KMS-11 (cell line): ENCODE measurements around the gene TTC39A.

Experiments
- H2AFZ ChIP-seq: fragments of 200-600 bp; sonication (generic); 2 replicates; pipeline ENCODE4 v1.6.1; 2016; ENCODE audit warnings: antibody characterized with exemption, mixed run types, low read depth
- H3K27ac ChIP-seq: fragments of 200-600 bp; sonication (generic); 2 replicates; pipeline ENCODE4 v1.6.1; 2016; ENCODE audit warnings: mild to moderate bottlenecking, mixed run types
- H3K27me3 ChIP-seq: fragments of 200-600 bp; sonication (generic); 2 replicates; pipeline ENCODE4 v1.6.1; 2017; ENCODE audit warnings: mild to moderate bottlenecking, low read depth, mixed run types, moderate library complexity; ENCODE audit not compliant: insufficient read depth
- H3K36me3 ChIP-seq: fragments of 200-600 bp; sonication (generic); 2 replicates; pipeline ENCODE4 v1.6.1; 2017; ENCODE audit warnings: mild to moderate bottlenecking, mixed run types; ENCODE audit not compliant: insufficient read depth
- H3K4me1 ChIP-seq: fragments of 200-600 bp; sonication (generic); 2 replicates; pipeline ENCODE4 v1.6.1; 2016; ENCODE audit warnings: mild to moderate bottlenecking, low read depth, mixed run types; ENCODE audit not compliant: poor library complexity, severe bottlenecking
- H3K4me2 ChIP-seq: fragments of 200-600 bp; sonication (generic); 2 replicates; pipeline ENCODE4 v1.7.0; 2016; ENCODE audit warnings: mild to moderate bottlenecking, mixed run types
- H3K4me3 ChIP-seq: fragments of 200-600 bp; sonication (generic); IDR thresholded peaks from 2 replicates; pipeline ENCODE4 v1.6.1; 2017; ENCODE audit warnings: low read depth, low read length, mixed read lengths; ENCODE audit not compliant: insufficient read depth
- H3K79me2 ChIP-seq: fragments of 200-600 bp; sonication (generic); 2 replicates; pipeline ENCODE4 v1.6.1; 2016; ENCODE audit warnings: low read depth, mixed run types; ENCODE audit not compliant: insufficient read depth
- H3K9ac ChIP-seq: fragments of 200-600 bp; sonication (generic); 2 replicates; pipeline ENCODE4 v1.6.1; 2016; ENCODE audit warnings: mild to moderate bottlenecking, mixed run types
- H4K20me1 ChIP-seq: fragments of 200-600 bp; sonication (generic); 2 replicates; pipeline ENCODE4 v1.6.1; 2016; ENCODE audit warnings: mild to moderate bottlenecking, mixed run types; ENCODE audit not compliant: insufficient read depth
- CTCF ChIP-seq: fragments of 200-600 bp; sonication (generic); conservative IDR thresholded peaks from 2 replicates; pipeline ENCODE4 v1.6.1; 2017; ENCODE audit warnings: low read depth, mild to moderate bottlenecking, antibody characterized with exemption, low read length, moderate library complexity, mixed read lengths

TTC39A gene

GRCh38 chr1:51369171-51369570, 38.8 kb upstream of the TTC39A start:
- Histone ChIP-seq H3K27ac (no peak overlapping the region), H3K27me3 (no peaks in the 10 kb centered on the region), H3K36me3 (no peaks in the 10 kb centered on the region), H3K79me2 (no peaks in the 10 kb centered on the region), H3K4me1 (no peaks in the 10 kb centered on the region), H4K20me1 (no peaks in the 10 kb centered on the region), H2AFZ (no peak overlapping the region), H3K4me3 (no peak overlapping the region), H3K9ac (no peak overlapping the region), H3K4me2 (no peak overlapping the region)
- TF ChIP-seq CTCF: no peak

GRCh38 chr1:51365774-51366173, 35.4 kb upstream of the TTC39A start:
- Histone ChIP-seq H4K20me1 (no peaks in the 10 kb centered on the region), H3K27me3 (no peaks in the 10 kb centered on the region), H3K4me3 (no peak overlapping the region), H2AFZ (no peak overlapping the region), H3K27ac (no peak overlapping the region), H3K4me1 (no peaks in the 10 kb centered on the region), H3K4me2 (no peak overlapping the region), H3K9ac (no peak overlapping the region), H3K36me3 (no peaks in the 10 kb centered on the region), H3K79me2 (no peaks in the 10 kb centered on the region)
- no peak for TF ChIP-seq CTCF

- Histone ChIP-seq H3K9ac (no peak overlapping the region), H3K27me3 (no peaks in the 10 kb centered on the region), H3K36me3 (no peaks in the 10 kb centered on the region), H3K27ac (no peak overlapping the region), H3K4me2 (no peak overlapping the region), H4K20me1 (no peaks in the 10 kb centered on the region), H3K4me1 (no peaks in the 10 kb centered on the region), H3K4me3 (no peak overlapping the region), H2AFZ (no peak overlapping the region), H3K79me2 (no peaks in the 10 kb centered on the region)
- TF ChIP-seq CTCF: no peak
Measured at GRCh38 chr1:51359879-51360278, 29.5 kb upstream of the TTC39A start.

- Histone ChIP-seq H3K27ac (no peak overlapping the region), H3K4me1 (no peaks in the 10 kb centered on the region), H3K4me2 (no peak overlapping the region), H3K79me2 (no peaks in the 10 kb centered on the region), H2AFZ (no peak overlapping the region), H3K27me3 (no peaks in the 10 kb centered on the region), H3K36me3 (no peaks in the 10 kb centered on the region), H4K20me1 (no peaks in the 10 kb centered on the region), H3K9ac (no peak overlapping the region), H3K4me3 (no peak overlapping the region)
- no peak for TF ChIP-seq CTCF
Measured at GRCh38 chr1:51355382-51355781, 25.0 kb upstream of the TTC39A start.

GRCh38 chr1:51354416-51354815, 24.1 kb upstream of the TTC39A start:
- no peak overlapping the region for H3K27ac ChIP-seq
- H3K4me2 ChIP-seq: no peak overlapping the region
- H4K20me1 ChIP-seq: no peaks in the 10 kb centered on the region
- no peaks in the 10 kb centered on the region for H3K4me1 ChIP-seq
- TF ChIP-seq CTCF: no peak
- no peaks in the 10 kb centered on the region for H3K79me2 ChIP-seq
- no peak overlapping the region for H3K4me3 ChIP-seq
- H3K36me3 ChIP-seq: no peaks in the 10 kb centered on the region
- H3K27me3 ChIP-seq: no peaks in the 10 kb centered on the region
- no peak overlapping the region for H2AFZ ChIP-seq
- no peak overlapping the region for H3K9ac ChIP-seq
